Stimulated activated CD8-positive, alpha-beta memory T cell treated with anti-CD3 and anti-CD28 coated beads, Interleukin-15, amount 100 ng/mL, for 1 hour (primary cell): ENCODE data around the gene BICC1.

Experiments used
- DNase-seq: peaks from one replicate; pipeline ENCODE4 v3.0.0-alpha.2; 2020; ENCODE audit warnings: low read depth

BICC1 gene

DNA sequence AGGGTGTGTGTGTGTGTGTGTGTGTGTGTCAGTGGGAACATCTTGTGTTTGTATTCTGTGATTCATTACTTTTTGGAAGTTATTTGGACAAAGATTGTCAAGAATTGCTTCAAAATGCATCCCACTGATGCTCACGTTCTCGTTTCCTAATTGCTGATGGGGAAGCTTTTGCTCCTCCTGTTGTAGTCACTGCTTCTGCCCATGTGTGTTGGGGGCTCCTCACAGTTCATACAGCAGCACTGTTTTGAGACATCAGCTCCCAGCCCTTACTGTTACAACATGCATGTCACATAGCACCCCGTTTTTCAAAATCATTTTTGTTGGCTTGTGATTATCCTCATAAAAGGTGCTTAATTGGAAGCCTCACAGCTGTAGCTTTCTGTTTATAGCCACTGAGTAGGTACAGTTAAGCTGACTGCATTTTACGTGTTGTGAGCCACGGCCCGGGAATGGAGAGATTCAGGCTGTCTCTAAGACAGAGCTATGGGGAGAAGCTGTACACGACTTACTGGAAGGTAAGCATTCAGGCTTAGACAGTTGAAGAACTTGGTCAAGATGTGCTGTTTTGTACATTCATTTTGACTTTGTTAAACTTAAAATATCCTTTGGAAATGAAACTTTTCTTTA, 87.4 kb downstream of the BICC1 start:
- DNase-seq, result no peak

DNA sequence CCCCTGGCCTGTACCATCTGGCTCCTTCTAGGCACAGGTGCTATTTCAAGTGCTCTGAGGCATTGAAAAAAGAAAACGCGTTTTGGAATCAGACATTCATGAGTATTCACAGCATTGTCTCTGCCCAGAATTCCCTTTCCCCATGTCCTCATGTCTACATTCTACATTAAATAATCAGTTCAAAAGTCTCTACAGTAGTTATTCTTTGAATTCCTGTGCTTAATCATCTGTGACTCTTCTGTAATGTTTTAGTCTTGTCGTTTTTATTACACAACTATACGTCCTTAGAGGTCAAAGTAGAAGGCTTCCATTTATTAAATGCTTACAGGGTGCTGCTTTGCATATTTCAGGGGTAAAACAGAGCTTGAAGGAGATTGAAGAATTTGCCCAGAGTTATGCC, 95.7 kb downstream of the BICC1 start:
- DNase-seq, result no peak

DNA sequence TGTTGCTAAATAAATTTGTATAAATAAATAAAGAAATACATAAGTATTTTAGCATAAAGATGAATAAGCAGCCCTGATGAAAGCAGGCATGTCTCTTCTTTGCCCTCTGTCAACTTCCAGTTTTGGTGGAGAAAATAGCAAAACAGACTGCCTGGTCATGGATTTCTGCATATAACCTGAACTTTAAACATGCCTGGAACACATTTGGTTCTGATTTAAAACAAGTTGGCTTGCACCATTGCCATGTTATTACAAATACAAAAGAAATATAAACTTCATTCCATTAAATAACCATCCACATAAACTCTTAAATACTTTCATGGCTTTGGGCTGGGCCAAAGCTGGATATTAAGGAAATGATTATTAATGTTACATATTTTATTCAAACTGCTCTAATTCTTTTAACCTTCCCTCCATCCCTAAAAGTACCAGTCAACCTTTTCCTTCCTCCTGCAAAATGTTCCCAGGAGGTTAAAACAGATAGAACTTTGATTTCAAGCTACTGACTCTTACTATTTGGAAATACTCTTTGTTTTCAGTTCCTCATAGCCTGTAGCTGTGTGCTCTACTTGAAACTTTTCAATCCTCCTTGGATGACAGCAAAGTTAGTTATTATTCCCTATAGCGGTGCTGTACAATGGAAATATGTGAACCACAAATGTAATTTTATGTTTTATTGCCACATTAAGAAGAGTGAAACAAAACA, 96.3 kb downstream of the BICC1 start:
- no peak for DNase-seq

DNA sequence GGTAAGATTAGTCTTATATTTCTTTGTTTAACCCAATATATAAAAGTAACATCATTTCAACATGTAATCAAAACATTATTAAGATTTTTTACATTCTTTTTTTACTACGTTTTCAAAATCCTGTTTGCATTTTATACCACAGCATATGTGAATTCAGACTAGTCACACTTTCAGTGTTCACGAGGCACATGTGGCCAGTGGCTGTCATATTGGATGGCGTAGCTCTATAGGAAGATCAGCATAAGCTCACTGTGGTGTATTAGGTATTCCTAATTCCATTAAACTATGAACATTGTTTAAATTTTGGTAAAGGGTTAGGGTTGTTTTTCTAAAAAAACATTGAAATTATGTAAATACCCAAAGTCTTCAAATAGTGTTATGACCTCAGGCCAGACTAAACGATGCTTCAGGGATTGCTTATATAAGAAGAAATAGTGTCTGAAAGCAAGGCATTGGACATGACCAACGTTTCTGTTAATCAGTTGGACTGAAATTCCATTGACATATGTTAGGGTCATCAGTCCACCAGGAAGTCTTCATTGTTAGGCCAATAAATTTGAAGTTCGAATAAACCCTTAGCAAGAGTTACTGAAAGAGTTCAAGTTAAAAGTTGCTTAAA, 97.0 kb downstream of the BICC1 start:
- DNase-seq, result no peak

DNA sequence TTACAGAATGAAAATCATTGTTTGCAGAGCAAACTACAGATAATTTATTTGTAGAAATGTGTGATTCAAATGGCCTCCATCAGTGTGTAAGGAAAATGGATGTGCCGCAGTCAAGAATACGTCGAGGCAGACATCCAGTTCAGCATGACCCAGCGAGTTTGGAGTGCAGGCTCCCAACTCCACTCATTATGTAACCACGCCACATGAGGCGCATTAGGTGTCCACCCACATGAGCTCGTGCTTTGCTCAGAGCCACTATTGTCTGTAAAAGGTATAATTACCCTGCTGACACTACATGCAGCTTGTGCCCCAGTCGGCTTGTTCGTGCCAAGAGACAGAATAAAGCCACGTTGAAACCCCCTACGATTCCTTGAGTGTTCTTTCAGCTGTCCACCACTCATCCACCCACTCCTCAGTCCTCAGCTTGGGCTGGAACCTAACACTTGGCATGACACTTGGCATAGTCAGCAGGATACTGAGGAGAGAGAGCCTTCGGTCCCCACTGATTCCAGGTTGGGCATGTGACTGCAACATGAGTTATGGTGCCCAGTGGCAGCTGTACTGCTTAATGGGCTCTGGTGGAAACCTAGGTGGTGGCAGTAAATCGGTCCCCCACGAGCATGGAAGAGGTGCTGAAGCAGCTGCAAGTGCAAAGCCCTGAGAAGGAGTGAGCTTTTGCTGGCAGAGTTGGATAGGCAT, 102.7 kb downstream of the BICC1 start:
- DNase-seq, result no peak

DNA sequence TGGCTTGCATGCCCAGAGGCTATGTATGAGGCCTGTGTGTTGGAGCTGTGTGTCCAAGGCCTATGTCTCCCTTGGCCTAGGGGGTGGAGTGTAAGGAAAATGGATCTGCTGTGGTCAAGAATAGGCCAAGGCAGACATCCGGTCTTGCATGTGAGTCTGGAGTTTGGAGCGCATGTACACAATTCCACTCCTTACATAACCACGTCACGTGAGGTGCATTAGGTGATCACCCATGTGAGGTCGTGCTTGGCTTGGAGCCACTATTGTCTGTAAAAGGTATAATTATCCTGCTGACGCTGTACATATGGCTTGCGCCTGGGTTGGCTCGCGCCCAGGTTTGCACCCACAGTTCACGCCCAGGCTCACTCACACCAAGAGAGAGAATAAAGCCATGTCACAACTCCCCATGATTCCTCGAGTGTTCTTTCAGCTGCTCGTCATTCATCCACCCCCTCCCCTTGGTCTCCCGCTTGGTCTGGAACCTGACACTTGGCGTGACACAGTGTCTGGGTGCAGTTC, 105.5 kb downstream of the BICC1 start:
- no peak for DNase-seq

DNA sequence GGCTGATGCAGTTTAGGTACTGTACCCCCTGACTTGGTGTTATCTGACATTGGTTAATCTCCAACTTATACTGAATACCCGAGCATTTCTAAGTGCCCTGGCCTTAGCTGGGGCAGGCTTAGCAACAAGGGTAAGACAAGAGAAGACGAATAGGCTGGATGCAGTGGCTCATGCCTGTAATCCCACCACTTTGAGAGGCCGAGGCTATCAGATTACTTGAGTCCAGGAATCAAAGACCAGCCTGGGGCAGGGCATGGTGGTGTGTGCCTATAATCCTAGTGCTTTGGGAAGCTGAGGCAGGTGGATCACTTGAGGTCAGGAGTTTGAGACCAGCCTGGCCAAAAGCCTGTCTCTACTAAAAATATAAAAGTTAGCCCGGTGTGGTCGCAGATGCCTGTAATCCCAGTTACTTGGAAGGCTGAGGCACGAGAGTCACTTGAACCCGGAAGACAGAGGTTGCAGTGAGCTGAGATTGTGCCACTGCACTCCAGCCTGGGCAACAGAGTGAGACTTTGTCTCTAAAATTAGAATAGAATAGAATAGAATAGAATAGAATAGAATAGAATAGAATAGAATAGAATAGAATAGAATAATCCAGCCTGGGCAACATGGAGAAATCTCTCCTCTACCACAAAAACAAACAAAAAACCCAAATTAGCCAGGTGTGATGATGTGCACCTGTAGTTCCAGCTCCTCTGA, 108.9 kb downstream of the BICC1 start:
- DNase-seq, result no peak

DNA sequence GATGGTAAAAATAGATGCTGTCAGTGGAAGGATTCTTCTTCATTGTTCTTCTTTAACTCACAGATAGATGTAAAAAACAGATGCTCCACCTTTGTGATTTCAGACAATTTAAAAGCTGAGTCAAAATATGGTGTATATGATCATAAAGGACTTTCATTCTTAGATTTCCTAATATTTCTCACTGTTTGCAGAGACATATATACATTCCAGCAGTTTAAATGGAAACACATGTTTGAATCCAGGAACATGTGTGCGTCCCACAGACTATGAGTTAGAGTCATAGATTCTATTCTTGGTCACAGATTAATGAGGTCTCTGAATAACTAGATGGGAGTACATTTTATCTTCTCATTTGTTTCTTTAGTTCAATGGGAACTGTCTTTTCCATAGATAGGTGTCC, 109.6 kb downstream of the BICC1 start:
- DNase-seq, result no peak

DNA sequence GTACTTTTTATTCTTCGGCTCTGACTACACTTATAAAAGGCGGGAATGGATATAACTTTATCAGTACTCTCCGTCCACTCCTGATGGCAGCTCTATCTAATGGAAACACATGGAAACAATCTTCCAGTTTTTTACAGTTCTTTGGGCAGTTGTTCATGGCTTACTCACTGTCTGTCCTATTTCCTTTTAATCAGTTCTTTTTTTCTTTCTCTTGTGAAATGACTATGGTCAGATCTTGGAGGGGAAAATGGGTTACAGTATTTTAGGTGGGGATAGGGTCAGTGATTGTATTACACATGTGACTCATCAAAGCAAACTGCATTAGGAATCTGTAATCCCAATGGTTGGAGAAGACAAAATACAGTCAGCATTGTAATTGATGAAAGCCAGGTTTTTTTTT, 112.4 kb downstream of the BICC1 start:
- DNase-seq, result no peak

DNA sequence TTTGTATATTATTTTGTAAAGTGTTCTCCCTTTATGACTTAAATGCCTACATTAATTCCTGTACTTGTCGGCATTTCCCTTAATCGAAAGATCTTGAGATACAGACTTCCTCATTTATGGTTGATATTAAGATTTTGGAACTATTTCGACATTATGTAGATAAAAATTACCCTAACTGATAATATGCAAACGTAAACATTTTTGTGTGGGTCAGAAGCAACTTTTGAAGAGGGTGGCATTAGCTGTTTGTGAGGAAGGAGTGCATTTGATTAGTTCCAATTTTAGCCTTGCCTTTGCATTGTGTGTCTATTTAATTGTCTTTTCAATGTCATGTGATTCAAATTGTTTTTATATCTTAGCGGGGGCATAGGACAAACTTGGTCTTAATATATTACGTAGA, 114.7 kb downstream of the BICC1 start:
- no peak for DNase-seq

DNA sequence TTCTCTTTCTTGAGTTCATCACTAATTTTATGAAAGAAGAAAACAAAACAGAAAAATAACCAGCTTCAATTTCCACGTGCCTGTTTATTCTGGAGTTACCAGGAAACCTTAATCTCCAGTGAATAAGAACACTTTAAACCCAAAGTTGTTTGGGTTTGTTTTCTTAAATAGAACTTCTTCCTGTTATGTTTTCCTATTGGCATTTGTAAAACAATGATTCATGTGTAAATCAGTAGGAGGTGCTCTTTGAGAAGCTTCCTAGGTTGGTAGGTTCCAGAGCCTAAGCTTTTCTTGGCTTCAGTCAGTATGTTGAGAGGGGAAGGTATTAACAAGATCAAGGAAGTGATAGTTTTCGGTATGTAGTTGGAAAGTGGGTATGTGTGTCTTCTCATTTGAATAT, 119.0 kb downstream of the BICC1 start:
- no peak for DNase-seq

DNA sequence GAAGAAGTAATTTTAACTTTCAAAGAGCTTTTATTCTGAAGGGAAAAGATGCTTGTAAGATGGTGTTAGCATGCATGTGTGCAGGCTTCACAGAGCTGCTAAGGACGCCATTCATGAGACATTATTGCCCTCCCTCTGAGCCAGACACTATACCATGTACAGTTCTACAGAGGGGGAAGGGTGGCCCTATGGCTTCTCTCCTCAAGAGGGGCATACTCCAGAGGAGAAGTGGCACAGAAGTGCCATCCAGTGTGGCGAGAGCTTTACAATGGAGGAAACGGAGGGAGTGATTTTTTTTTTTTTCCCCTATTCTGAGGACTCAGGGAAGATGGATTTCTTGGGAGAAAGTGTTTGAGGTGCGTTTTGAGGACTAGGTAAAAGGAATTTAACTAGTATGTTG, 119.5 kb downstream of the BICC1 start:
- no peak for DNase-seq

DNA sequence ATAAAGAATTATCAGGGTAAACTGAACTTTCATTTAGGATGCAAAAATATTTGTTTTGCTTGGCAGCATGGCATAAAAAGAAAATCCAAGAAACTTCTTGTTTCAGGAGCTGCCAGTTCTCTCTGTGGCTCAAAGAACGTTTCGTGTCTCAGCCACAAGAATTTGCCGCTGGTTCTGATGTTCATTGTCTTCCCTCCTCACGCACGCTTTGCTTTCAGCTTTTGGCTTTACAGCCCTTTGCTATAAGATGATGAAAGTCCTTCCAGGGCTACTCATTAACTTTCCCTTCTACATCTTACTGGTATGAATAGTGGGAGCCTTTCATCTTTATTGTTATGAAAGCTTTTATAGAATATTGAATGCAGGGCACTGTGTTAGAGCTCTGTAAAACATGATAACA, 124.7 kb downstream of the BICC1 start:
- DNase-seq, result no peak

DNA sequence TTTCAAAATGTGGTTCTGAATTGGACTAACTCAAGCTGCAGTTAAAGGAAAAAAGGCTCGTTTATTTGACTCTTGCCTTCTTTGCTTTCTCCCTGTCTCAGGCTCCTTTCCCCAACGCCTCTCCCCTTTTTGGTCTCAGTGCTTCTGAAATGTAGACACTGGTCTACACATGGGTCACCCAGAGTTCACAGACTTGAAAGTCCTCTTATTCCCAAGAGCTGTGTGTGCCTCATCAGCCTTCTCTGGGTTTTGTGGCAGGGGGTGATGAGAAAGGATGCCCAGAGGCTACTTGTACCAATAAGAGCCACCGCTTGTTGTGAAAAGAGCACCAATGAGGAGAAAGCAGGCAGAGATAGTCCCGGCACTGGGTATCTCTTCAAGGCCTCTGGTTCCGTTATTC, 125.7 kb downstream of the BICC1 start:
- no peak for DNase-seq

DNA sequence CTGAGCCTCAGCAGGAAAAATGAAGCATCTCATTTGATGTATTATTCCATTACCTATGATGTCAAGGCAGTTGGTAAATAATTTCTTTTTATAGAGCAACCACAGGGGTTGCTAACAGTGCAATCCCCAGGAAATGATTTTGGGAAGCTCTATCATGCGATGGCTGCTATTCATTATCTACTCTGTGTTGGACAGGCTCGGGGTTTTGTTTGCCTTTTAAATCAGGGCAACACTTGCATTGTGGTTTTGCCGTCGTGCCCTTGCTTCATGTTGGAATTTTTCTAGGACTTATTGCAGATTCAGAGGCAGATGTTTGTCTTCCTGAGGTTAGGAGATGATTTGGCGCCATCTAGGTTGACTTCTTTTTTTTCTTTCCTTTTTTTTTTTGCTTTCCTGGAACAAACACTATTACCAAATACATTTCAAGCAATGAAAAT, 128.4 kb downstream of the BICC1 start:
- no peak for DNase-seq

DNA sequence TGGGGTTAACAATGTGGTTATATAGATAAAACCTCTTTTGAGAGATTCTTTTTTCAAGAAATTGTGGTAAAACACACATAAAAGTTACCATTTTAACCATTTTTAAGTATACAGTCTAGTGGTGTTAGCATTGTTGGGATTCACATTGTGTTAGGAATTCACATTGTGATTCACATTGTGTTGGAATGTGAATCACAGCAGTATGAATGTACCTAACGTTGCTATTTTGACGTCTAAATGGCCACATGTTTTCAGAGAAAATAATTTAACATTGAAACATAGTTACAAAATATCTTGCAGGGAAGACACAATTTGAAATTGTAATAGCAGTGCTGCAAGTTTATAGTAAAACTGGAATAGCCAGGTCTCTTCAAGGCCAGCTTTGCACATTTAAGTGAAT, 129.0 kb downstream of the BICC1 start:
- no peak for DNase-seq

DNA sequence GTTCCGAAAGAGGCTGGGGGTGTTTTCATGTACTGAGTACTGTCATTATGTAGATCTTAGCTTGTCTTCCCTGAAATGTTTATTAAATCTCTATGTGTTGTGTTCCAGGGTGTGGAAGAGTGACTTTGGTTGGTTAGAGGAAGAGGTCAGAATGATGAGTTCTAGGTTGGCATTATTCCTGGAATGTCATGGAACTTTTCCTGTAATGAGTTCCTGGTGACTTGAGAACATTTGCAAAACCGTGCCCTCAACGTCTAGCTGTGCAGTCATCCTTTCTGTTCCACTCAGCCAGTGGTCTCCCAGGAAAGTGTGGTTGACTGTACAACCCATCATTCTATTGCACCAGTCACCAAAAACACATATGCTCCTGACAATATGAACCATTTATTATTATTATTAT, 129.6 kb downstream of the BICC1 start:
- no peak for DNase-seq

DNA sequence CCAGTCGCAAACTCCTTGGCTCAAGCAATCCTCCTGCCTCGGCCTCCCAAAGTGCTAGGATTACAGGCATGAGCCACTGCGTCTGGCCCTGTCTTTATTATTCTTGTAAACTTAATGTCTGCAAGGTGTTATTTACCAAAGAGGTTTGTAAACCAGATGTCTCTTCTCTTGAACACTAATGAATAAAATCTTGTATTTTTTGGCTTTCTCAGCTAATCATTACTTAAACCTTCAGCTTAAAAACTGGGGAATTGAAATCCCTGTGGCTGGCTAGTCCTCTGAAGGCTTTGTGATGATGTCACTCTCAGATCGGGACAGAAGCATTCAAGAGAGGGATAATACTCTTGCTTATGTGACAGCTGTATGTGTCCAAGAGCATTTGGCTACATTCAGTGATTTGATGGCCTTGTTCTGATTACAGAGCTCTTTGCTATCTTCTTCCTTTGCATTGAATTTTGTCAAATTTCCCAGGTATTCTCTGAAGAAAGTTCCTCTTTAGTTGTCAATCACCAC, 130.3 kb downstream of the BICC1 start:
- no peak for DNase-seq

DNA sequence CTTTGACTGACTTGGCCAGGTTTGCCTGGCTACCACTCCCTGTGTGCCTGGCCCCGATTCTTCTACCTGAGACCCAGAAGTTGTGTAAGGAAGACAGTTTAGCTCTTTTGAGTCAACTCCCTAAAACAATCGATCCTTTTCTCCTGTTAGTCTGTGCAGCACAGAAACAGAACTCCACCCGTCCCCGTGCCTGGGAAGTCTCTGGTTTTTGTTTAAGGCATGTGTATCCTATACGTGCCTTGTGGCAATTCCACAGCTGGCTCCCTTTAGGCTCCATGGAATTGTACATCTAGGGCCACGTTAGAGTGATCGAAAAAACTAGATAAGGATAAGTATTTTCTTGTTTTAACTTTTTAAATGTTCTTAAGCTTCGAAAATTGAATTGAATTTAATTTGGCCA, 131.6 kb downstream of the BICC1 start:
- DNase-seq, result no peak

DNA sequence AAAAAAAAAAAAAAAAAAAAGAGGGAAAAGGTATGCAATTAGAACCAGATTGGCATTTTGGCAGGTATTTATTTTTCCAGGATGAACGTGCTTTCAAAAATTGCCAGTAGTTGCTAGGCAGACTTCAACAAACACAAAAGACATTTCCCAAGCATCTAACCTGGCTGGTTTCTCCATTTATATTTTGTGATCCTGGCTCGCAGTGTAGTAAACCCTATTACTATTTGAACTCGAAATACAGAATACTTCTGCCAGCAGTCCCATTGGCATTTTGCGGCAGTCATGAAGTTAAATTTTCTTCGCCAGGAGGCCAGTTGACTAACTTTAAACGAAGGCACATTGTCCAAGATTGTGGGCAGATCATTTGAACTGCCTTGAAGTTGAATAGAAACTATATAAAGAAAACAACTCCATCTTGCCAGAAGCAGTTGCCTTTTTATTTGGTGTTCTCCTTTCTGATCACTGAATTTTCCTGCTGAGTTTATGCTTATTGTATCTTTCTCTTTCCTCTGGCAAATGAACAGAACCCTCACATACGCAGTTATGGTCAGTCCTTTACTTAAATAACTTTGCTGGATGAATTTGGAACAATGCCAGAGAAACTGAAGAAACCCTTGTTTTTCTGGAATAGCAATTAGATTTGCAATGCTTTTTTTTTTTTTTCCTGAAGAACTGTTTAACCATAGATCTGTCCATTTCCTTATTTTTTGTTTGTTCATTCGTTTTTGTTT, 132.9 kb downstream of the BICC1 start:
- DNase-seq, result no peak

DNA sequence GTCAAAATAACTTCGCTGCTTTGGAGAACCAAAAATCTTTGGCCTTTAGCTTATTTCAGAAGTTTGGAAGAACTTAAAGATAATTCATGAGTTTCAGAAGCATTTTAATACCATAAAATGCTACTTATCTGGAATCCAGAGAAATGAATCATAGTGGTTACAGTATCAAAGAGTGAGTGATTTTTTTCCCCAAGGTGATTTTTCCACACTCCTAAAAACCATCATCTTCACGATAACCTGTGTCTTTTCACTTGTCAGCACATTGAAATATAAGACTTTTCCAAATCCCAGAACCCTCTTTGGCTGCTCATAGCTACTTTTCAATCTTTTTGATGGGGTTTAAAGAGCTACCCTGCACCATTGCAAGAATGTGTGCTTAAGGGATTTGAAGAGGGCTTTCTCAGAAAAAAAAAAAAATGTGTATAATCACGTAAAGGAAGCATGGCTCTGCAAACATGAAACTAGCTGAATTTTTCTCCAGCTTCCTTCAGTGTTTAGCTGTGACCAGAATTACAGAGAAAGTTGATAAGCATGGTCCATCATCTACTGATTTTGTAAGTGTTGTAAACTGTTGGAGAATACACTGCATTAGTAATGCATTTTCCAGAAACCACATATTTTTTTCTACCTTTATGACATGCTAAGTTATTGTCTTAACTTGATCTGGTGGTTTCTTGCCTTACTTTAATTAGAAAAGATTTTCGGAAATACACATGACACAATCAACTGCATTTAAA, 134.9 kb downstream of the BICC1 start:
- no peak for DNase-seq
